ENCODE results near the gene PTGS1.

DNA sequence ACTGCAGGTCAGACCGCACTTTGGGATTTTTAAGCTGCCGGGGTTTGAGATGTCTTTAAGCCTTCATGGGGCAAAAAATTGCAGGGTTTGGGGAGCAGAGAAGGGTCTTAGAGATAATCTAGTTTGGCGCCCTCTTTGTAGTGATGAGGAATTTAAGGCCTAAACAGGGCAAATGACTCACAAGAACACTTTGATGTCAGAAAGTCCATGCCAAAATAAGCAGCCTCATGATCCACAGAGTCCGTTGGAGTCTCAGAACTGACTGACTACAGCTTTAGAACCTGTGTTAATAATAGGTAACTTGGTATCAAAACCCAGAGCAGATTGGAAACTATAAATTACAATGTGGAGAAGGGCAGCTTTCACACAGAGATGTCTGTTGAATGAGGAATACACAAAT, 35.9 kb upstream of the PTGS1 start:
- TF ChIP-seq, protein P1, sequence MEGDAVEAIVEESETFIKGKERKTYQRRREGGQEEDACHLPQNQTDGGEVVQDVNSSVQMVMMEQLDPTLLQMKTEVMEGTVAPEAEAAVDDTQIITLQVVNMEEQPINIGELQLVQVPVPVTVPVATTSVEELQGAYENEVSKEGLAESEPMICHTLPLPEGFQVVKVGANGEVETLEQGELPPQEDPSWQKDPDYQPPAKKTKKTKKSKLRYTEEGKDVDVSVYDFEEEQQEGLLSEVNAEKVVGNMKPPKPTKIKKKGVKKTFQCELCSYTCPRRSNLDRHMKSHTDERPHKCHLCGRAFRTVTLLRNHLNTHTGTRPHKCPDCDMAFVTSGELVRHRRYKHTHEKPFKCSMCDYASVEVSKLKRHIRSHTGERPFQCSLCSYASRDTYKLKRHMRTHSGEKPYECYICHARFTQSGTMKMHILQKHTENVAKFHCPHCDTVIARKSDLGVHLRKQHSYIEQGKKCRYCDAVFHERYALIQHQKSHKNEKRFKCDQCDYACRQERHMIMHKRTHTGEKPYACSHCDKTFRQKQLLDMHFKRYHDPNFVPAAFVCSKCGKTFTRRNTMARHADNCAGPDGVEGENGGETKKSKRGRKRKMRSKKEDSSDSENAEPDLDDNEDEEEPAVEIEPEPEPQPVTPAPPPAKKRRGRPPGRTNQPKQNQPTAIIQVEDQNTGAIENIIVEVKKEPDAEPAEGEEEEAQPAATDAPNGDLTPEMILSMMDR (conservative IDR thresholded peaks at IDR 0.05 in 1 of 2, IDR thresholded peaks at IDR 0.05 in 1 of 2; ENCODE audit: extremely low read depth in 1 of 2, insufficient read depth in 1 of 2, low read depth in 1 of 2, low read length in 2 of 2) = no peak
- no peak for TF ChIP-seq EZH2 (IDR thresholded peaks at IDR 0.05; ENCODE audit: borderline replicate concordance, low read length)

All from mammary epithelial cell (primary cell).